ENCODE data around the gene FAM161A. TPM values are rescaled to one million over a fixed set of nuclear protein-coding genes. Genes with fewer than 3 reads are reported as not detected.
A peak's percentile ranks its signal among the peaks of the same experiment; 100 is the strongest.
"Not testable (repeated sequence)": the region's sequence is repeated elsewhere in the genome, so short reads cannot be mapped to it uniquely, and the experiment has no call there.

Gene FAM161A
- total RNA-seq, 1 donor from 2014 or later = 6.9 TPM

DNA sequence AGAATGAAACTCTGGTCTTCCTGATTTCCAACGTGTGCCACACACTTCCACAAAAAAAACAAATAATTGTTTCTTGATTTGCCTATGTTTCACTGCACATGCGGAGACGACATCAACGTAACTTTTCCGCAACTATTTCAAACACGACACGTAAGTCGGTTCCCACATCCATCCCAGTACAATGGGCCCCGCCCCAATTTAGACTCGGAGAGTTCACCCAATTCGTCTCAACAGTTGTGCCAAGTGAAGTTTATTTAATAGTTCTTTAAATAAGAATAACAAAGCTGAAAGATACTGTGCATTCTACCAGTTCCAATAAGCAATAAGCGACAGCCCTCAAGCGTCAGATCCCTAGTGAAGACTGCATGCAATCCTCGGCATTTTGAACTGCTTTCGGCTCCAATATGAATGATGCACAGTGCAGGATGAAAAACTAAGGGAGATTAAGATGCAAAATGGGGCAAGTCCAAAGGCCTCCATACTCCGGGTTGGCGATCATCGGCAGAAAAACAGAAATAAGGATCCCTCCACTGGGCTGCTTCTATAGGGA is 33.9 kb upstream of the FAM161A start:
- H3K27ac Mint-ChIP-seq (ENCODE audit: unreplicated experiment) = peak overlapping the region; percentile 97
- TF ChIP-seq, protein P1, sequence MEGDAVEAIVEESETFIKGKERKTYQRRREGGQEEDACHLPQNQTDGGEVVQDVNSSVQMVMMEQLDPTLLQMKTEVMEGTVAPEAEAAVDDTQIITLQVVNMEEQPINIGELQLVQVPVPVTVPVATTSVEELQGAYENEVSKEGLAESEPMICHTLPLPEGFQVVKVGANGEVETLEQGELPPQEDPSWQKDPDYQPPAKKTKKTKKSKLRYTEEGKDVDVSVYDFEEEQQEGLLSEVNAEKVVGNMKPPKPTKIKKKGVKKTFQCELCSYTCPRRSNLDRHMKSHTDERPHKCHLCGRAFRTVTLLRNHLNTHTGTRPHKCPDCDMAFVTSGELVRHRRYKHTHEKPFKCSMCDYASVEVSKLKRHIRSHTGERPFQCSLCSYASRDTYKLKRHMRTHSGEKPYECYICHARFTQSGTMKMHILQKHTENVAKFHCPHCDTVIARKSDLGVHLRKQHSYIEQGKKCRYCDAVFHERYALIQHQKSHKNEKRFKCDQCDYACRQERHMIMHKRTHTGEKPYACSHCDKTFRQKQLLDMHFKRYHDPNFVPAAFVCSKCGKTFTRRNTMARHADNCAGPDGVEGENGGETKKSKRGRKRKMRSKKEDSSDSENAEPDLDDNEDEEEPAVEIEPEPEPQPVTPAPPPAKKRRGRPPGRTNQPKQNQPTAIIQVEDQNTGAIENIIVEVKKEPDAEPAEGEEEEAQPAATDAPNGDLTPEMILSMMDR (IDR thresholded peaks at IDR 0.05; ENCODE audit: unreplicated experiment) = no peak
- no peak for DNase-seq (ENCODE audit: low spot score)
- peak overlapping the region; percentile 100 for H3K4me3 Mint-ChIP-seq (ENCODE audit: unreplicated experiment)
- H3K36me3 Mint-ChIP-seq (ENCODE audit: low read depth, unreplicated experiment) = peaks cover 18% of the 10 kb centered on the region
- peaks cover 6% of the 10 kb centered on the region for H3K27me3 Mint-ChIP-seq (ENCODE audit: unreplicated experiment)
- H3K9me3 Mint-ChIP-seq (ENCODE audit: unreplicated experiment) = no peaks in the 10 kb centered on the region
- peaks cover 26% of the 10 kb centered on the region for H3K4me1 Mint-ChIP-seq (ENCODE audit: unreplicated experiment)

DNA sequence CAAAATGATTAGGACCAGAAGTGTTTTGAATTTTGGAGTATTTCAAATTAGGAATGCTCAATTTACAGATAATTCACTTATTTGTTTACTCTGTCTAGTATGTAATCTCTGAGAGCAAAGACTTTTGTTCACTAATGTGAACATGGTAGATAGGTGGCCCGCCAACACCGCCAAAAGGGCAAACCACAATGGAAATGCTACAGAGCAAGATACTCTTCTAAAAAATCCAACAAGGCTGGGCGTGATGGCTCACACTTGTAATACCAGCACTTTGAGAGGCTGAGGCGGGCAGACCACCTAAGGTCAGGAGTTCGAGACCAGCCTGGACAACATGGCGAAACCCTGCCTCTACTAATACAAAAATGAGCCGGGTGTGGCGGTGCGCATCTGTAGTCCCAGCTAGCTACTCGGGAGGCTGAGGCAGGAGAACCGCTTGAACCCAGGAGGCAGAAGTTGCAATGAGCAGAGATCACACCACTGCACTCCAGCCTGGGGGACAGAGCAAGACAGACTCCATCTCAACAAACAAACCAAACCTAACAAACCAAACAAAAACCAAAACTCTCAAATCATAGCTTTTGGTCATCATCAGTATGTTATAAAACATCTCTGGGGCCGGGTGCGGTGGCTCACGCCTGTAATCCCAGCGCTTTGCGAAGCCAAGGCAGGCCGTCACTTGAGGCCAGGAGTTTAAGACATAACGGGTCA is 32.2 kb upstream of the FAM161A start:
- Mint-ChIP-seq H3K36me3 (ENCODE audit: low read depth, unreplicated experiment) (peaks cover 18% of the 10 kb centered on the region), H3K4me1 (ENCODE audit: unreplicated experiment) (peaks cover 26% of the 10 kb centered on the region), H3K27me3 (ENCODE audit: unreplicated experiment) (peaks cover 6% of the 10 kb centered on the region), H3K9me3 (ENCODE audit: unreplicated experiment) (no peaks in the 10 kb centered on the region), H3K4me3 (ENCODE audit: unreplicated experiment) (peak overlapping the region; percentile 100), H3K27ac (ENCODE audit: unreplicated experiment) (peak overlapping the region; percentile 72)
- TF ChIP-seq, protein P1 (IDR thresholded peaks at IDR 0.05; ENCODE audit: unreplicated experiment) = no peak
- no peak for DNase-seq (ENCODE audit: low spot score)

DNA sequence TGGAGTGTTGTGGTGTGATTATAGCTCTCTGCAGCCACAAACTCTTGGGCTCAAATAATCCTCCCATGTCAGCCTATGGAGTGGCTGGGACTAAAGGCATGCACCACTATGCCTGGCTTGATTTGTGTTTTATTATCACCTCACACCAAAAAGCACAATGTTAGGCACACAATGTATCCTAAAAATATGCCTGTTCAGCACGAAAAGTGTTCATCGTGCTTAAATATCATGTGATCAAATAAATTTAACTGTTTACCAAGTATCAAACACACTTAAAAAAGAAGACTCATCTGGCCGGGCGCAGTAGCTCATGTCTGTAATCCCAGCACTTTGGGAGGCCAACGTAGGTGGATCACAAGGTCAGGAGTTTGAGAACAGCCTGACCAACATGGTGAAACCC is 29.0 kb upstream of the FAM161A start:
- H3K4me1 Mint-ChIP-seq (ENCODE audit: unreplicated experiment) = peaks cover 20% of the 10 kb centered on the region
- peaks cover 27% of the 10 kb centered on the region for H3K36me3 Mint-ChIP-seq (ENCODE audit: low read depth, unreplicated experiment)
- TF ChIP-seq, protein P1 (IDR thresholded peaks at IDR 0.05; ENCODE audit: unreplicated experiment) = no peak
- DNase-seq (ENCODE audit: low spot score) = no peak
- no peak overlapping the region for H3K27ac Mint-ChIP-seq (ENCODE audit: unreplicated experiment)
- H3K27me3 Mint-ChIP-seq (ENCODE audit: unreplicated experiment) = peaks cover 4% of the 10 kb centered on the region
- peak overlapping the region; percentile 47 for H3K4me3 Mint-ChIP-seq (ENCODE audit: unreplicated experiment)
- H3K9me3 Mint-ChIP-seq (ENCODE audit: unreplicated experiment) = no peaks in the 10 kb centered on the region

DNA sequence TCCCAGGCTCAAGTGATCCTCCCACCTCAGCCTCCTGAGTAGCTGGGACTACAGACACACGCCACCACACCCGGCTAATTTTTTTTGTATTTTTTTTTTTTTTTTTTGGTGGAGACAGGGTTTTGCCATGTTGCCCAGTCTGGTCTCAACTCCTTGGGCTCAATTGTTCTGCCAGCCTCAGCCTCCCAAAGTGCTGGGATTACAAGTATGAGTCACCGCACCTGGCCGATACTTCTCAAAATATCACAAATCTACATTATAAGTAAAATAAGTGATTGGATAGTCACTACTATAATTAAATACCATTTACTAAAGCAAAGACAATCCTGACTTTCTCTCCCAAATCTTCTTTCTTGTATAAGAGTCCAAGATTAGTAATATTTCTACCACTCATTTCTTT is 25.5 kb upstream of the FAM161A start:
- H3K9me3 Mint-ChIP-seq (ENCODE audit: unreplicated experiment); H3K27me3 Mint-ChIP-seq (ENCODE audit: unreplicated experiment); H3K4me1 Mint-ChIP-seq (ENCODE audit: unreplicated experiment); DNase-seq (ENCODE audit: low spot score); H3K4me3 Mint-ChIP-seq (ENCODE audit: unreplicated experiment); H3K27ac Mint-ChIP-seq (ENCODE audit: unreplicated experiment): not testable (repeated sequence)
- H3K36me3 Mint-ChIP-seq (ENCODE audit: low read depth, unreplicated experiment) = peaks cover 31% of the 10 kb centered on the region

DNA sequence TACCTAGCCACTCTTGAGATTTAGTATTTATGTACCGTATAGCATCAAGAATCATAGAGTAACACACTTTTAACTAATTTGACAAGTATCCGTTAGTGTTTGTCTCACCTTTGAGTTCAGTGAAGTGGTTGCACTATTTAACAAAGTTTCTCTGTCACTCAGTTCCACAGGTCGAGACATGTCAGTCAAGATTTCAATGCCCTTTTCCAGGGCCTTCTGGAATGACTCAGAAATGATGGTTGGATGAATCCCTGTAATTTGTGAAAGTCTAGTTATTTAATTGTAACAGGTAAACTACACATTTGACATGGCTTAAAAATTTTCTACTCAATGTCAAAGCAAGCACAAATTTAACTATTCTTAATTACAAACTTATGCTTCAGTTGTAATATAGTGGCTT is 24.9 kb upstream of the FAM161A start:
- no peak for DNase-seq (ENCODE audit: low spot score)
- TF ChIP-seq, protein P1 (IDR thresholded peaks at IDR 0.05; ENCODE audit: unreplicated experiment) = no peak
- no peaks in the 10 kb centered on the region for H3K4me1 Mint-ChIP-seq (ENCODE audit: unreplicated experiment)
- no peak overlapping the region for H3K27ac Mint-ChIP-seq (ENCODE audit: unreplicated experiment)
- H3K36me3 Mint-ChIP-seq (ENCODE audit: low read depth, unreplicated experiment) = peaks cover 35% of the 10 kb centered on the region
- H3K4me3 Mint-ChIP-seq (ENCODE audit: unreplicated experiment) = no peak overlapping the region
- H3K9me3 Mint-ChIP-seq (ENCODE audit: unreplicated experiment) = no peaks in the 10 kb centered on the region
- no peaks in the 10 kb centered on the region for H3K27me3 Mint-ChIP-seq (ENCODE audit: unreplicated experiment)

Measured in endothelial cell (in vitro differentiated cells).